HepG2 (cell line): ENCODE results near the gene MB. TPM values are rescaled to one million over a fixed set of nuclear protein-coding genes. Genes with fewer than 3 reads are reported as not detected.

Source experiments
- DMAP1 ChIP-seq: IDR thresholded peaks from 2 replicates; pipeline ENCODE4 v1.6.1; 2016
- ELF4 ChIP-seq: sonication (generic); formaldehyde crosslinking; IDR thresholded peaks from 2 replicates; pipeline ENCODE4 v1.5.0; 2020; ENCODE audit warnings: missing genetic modification reagents, mild to moderate bottlenecking, moderate library complexity, borderline replicate concordance
- FLYWCH1 ChIP-seq: sonication (generic); formaldehyde crosslinking; IDR thresholded peaks from 2 replicates; pipeline ENCODE4 v1.8.1; 2023; ENCODE audit warnings: mild to moderate bottlenecking, missing genetic modification reagents
- ISL2 ChIP-seq: sonication (generic); formaldehyde crosslinking; IDR thresholded peaks from 2 replicates; pipeline ENCODE4 v1.5.0; 2020; ENCODE audit warnings: missing genetic modification reagents
- KLF11 ChIP-seq: IDR thresholded peaks from 2 replicates; pipeline ENCODE4 v1.6.1; 2016; ENCODE audit warnings: missing compliant biosample characterization
- KLF16 ChIP-seq, 2 experiments: sonication (generic) in 1 of 2; formaldehyde crosslinking in 1 of 2; IDR thresholded peaks; 2 replicates each; pipeline versions ENCODE4 v1.6.1 to v1.8.0; 2016 to 2023; ENCODE audit warnings: missing genetic modification reagents in 2 of 2, missing compliant biosample characterization in 1 of 2
- MIER3 ChIP-seq: IDR thresholded peaks from 2 replicates; pipeline ENCODE4 v1.6.1; 2016; ENCODE audit warnings: missing compliant biosample characterization, borderline replicate concordance
- MYNN ChIP-seq: sonication (generic); formaldehyde crosslinking; IDR thresholded peaks from 2 replicates; pipeline ENCODE4 v1.4.0; 2020; ENCODE audit warnings: mild to moderate bottlenecking, low read depth, missing genetic modification reagents
- RBFOX2 ChIP-seq: fragments of 200-400 bp; formaldehyde crosslinking; IDR thresholded peaks from 2 replicates; pipeline ENCODE4 v1.6.1; 2017; ENCODE audit warnings: low read depth, mild to moderate bottlenecking, low read length
- SIN3B ChIP-seq: fragments of 150-350 bp; IDR thresholded peaks from 2 replicates; pipeline ENCODE4 v1.6.1; 2014; ENCODE audit warnings: low read length
- ZBTB7B ChIP-seq: sonication (generic); formaldehyde crosslinking; IDR thresholded peaks from 2 replicates; pipeline ENCODE4 v1.4.0; 2020; ENCODE audit warnings: missing genetic modification reagents
- ZSCAN9 ChIP-seq: IDR thresholded peaks from 2 replicates; pipeline ENCODE4 v1.6.1; 2016; ENCODE audit warnings: borderline replicate concordance
- polyA plus RNA-seq, 8 experiments: library from polyadenylated mRNA; depleted of rRNA in 3 of 8; stranded (reverse) in 7 of 8; unstranded in 1 of 8; fragments of >200 nt; fragmentation: Illumina TruSeq in 4 of 8; extraction: Trizol in 4 of 8; gene quantifications; 2 replicates each; pipeline versions ENCODE4 v1.2.1 to v1.2.3, GENCODE V29; 2011 to 2016; ENCODE audit warnings: low read depth in 4 of 8, missing spikeins in 1 of 8, mixed read lengths in 1 of 8; ENCODE audit not compliant: insufficient read depth in 1 of 8
- total RNA-seq, 5 experiments: library from RNA; depleted of rRNA; stranded (reverse); fragments of >200 nt; fragmentation: Illumina TruSeq; extraction: Trizol; gene quantifications; 2 replicates each; pipeline ENCODE4 v1.2.3, GENCODE V29; 2016; ENCODE audit warnings: low read depth in 1 of 5
- TF ChIP-seq, protein P1 (sequence below): sonication (generic); formaldehyde crosslinking; IDR thresholded peaks from 2 replicates; pipeline ENCODE4 v1.4.0; 2020; ENCODE audit warnings: missing genetic modification reagents, borderline replicate concordance
- TF ChIP-seq, protein P2 (sequence below): IDR thresholded peaks from 2 replicates; pipeline ENCODE4 v1.6.1; 2016; ENCODE audit warnings: low read depth, missing genetic modification reagents, missing compliant biosample characterization
- TF ChIP-seq, protein P3 (sequence below), 2 experiments: fragments of 450-650 bp in 1 of 2; sonication (generic) in 1 of 2; formaldehyde crosslinking; IDR thresholded peaks; 2 replicates each; pipeline versions ENCODE4 v1.5.0 to v1.8.0; 2020 to 2022; ENCODE audit warnings: mild to moderate bottlenecking in 1 of 2, missing genetic modification reagents in 1 of 2
- TF ChIP-seq, protein P4 (sequence below): IDR thresholded peaks from 2 replicates; pipeline ENCODE4 v1.6.1; 2016; ENCODE audit warnings: missing genetic modification reagents, missing compliant biosample characterization
- TF ChIP-seq, protein P5 (sequence below): sonication (generic); formaldehyde crosslinking; IDR thresholded peaks from 2 replicates; pipeline ENCODE4 v1.4.0; 2020; ENCODE audit warnings: mild to moderate bottlenecking, missing genetic modification reagents

Gene MB
- total and polyA plus RNA-seq, 2 of the 13 experiments (the other 11 are each of a cell fraction or from before 2014, with no cell fraction given) = 0.07 TPM; not detected in 1

DNA sequence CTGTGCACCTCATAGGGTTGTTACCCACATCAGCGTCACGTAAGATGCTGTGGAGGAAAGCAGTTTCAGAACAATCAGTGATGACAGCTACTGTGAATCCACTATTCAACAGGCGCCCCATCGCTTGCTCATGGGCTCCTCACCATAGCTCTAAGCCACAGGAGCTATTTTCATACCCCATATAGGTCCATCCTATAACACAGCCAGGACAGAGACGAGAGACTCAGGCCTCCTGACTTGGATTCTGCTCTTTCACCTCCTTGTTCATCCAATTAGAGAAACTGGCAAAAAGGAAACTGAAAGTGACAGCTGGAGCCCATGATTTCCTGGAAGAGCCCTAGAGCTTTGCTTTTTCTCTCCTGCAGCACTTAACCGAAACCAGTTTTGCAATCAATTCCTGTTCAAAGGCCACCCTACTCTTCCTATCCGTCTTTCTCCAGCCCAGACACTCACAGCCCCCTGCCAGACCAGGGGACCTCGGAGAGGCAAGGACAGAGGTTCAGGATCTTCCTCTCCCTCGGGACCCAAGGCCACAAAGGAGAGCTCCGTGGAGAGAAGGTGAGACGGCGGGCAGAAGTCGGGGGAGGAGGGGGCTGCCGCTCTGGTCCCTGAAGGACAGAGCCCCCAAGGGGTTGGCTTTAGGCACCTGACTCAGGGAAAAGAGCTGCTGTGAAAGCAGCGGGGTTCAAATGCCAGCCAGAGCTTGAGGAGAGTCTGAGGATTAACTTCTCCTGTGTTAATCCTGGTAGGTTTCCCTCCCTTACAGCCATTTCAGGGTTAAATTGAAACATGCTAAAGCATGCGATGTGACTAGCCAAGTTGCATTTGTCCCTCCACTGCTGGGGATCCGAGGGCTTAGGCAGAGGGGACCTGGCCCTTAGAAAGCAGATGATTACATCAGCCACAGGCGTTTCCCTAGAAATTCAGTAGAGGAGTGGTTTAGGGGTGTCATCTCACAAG lies 31.2 kb upstream of the MB start, which contains the start of gene APOL6 (continued):
- TF ChIP-seq KLF16 (CRISPR knock-in tag; IDR thresholded peaks at IDR 0.05) (peak in 1 of 2 experiments; percentile 74; a peak in 2 of 4 replicates), ZSCAN9 (CRISPR knock-in tag) (peak; percentile 29; the same call in 1 of the 2 replicates), ZBTB7B (CRISPR knock-in tag) (0 out of 2 replicates have a peak, but pooled peaks have one; percentile 65), ELF4 (no peak), SIN3B (no peak), KLF11 (0 out of 2 replicates have a peak, but pooled peaks have one; percentile 59), DMAP1 (CRISPR knock-in tag) (peak; percentile 29), FLYWCH1 (no peak), ISL2 (CRISPR knock-in tag) (no peak), MYNN (no peak), MIER3 (CRISPR knock-in tag) (no peak), RBFOX2 (no peak)
- TF ChIP-seq, protein P1, sequence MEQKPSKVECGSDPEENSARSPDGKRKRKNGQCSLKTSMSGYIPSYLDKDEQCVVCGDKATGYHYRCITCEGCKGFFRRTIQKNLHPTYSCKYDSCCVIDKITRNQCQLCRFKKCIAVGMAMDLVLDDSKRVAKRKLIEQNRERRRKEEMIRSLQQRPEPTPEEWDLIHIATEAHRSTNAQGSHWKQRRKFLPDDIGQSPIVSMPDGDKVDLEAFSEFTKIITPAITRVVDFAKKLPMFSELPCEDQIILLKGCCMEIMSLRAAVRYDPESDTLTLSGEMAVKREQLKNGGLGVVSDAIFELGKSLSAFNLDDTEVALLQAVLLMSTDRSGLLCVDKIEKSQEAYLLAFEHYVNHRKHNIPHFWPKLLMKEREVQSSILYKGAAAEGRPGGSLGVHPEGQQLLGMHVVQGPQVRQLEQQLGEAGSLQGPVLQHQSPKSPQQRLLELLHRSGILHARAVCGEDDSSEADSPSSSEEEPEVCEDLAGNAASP (CRISPR knock-in tag) = 0 out of 2 replicates have a peak, but pooled peaks have one; percentile 20
- TF ChIP-seq, protein P2, sequence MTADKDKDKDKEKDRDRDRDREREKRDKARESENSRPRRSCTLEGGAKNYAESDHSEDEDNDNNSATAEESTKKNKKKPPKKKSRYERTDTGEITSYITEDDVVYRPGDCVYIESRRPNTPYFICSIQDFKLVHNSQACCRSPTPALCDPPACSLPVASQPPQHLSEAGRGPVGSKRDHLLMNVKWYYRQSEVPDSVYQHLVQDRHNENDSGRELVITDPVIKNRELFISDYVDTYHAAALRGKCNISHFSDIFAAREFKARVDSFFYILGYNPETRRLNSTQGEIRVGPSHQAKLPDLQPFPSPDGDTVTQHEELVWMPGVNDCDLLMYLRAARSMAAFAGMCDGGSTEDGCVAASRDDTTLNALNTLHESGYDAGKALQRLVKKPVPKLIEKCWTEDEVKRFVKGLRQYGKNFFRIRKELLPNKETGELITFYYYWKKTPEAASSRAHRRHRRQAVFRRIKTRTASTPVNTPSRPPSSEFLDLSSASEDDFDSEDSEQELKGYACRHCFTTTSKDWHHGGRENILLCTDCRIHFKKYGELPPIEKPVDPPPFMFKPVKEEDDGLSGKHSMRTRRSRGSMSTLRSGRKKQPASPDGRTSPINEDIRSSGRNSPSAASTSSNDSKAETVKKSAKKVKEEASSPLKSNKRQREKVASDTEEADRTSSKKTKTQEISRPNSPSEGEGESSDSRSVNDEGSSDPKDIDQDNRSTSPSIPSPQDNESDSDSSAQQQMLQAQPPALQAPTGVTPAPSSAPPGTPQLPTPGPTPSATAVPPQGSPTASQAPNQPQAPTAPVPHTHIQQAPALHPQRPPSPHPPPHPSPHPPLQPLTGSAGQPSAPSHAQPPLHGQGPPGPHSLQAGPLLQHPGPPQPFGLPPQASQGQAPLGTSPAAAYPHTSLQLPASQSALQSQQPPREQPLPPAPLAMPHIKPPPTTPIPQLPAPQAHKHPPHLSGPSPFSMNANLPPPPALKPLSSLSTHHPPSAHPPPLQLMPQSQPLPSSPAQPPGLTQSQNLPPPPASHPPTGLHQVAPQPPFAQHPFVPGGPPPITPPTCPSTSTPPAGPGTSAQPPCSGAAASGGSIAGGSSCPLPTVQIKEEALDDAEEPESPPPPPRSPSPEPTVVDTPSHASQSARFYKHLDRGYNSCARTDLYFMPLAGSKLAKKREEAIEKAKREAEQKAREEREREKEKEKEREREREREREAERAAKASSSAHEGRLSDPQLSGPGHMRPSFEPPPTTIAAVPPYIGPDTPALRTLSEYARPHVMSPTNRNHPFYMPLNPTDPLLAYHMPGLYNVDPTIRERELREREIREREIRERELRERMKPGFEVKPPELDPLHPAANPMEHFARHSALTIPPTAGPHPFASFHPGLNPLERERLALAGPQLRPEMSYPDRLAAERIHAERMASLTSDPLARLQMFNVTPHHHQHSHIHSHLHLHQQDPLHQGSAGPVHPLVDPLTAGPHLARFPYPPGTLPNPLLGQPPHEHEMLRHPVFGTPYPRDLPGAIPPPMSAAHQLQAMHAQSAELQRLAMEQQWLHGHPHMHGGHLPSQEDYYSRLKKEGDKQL (CRISPR knock-in tag) = no peak
- TF ChIP-seq, protein P3, sequence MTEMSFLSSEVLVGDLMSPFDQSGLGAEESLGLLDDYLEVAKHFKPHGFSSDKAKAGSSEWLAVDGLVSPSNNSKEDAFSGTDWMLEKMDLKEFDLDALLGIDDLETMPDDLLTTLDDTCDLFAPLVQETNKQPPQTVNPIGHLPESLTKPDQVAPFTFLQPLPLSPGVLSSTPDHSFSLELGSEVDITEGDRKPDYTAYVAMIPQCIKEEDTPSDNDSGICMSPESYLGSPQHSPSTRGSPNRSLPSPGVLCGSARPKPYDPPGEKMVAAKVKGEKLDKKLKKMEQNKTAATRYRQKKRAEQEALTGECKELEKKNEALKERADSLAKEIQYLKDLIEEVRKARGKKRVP (CRISPR knock-in tag; IDR thresholded peaks at IDR 0.05) = peak in 1 of 2 experiments; percentile 96; a peak in 2 of 4 replicates
- TF ChIP-seq, protein P4, sequence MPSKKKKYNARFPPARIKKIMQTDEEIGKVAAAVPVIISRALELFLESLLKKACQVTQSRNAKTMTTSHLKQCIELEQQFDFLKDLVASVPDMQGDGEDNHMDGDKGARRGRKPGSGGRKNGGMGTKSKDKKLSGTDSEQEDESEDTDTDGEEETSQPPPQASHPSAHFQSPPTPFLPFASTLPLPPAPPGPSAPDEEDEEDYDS (CRISPR knock-in tag) = peak; percentile 56; the same call in 1 of the 2 replicates
- TF ChIP-seq, protein P5, sequence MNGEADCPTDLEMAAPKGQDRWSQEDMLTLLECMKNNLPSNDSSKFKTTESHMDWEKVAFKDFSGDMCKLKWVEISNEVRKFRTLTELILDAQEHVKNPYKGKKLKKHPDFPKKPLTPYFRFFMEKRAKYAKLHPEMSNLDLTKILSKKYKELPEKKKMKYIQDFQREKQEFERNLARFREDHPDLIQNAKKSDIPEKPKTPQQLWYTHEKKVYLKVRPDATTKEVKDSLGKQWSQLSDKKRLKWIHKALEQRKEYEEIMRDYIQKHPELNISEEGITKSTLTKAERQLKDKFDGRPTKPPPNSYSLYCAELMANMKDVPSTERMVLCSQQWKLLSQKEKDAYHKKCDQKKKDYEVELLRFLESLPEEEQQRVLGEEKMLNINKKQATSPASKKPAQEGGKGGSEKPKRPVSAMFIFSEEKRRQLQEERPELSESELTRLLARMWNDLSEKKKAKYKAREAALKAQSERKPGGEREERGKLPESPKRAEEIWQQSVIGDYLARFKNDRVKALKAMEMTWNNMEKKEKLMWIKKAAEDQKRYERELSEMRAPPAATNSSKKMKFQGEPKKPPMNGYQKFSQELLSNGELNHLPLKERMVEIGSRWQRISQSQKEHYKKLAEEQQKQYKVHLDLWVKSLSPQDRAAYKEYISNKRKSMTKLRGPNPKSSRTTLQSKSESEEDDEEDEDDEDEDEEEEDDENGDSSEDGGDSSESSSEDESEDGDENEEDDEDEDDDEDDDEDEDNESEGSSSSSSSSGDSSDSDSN (CRISPR knock-in tag) = peak; percentile 16; the same call in 1 of the 2 replicates
